WERI-Rb-1 (cell line): ENCODE data around the gene CABP4.

ENCODE experiments used
- DNase-seq: peaks from one replicate; pipeline ENCODE4 v3.0.0-alpha.2; 2020
- H3K27ac ChIP-seq: fragments of 250-450 bp; sonication (Bioruptor Pico); 2 replicates; pipeline ENCODE4 v1.5.1; 2020; ENCODE audit warnings: mild to moderate bottlenecking, moderate library complexity
- H3K27me3 ChIP-seq: fragments of 250-450 bp; sonication (Bioruptor Pico); 2 replicates; pipeline ENCODE4 v1.5.1; 2021; ENCODE audit warnings: mild to moderate bottlenecking, low read depth, moderate library complexity; ENCODE audit not compliant: insufficient read depth, severe bottlenecking
- H3K36me3 ChIP-seq: fragments of 250-450 bp; sonication (Bioruptor Pico); 2 replicates; pipeline ENCODE4 v1.5.1; 2020; ENCODE audit warnings: mild to moderate bottlenecking, moderate library complexity
- H3K4me3 ChIP-seq: 2 replicates; pipeline ENCODE4 v1.5.1; 2011; ENCODE audit warnings: low read depth, mild to moderate bottlenecking, control low read depth, low read length
- H3K9me3 ChIP-seq: fragments of 250-450 bp; sonication (Bioruptor Pico); 2 replicates; pipeline ENCODE4 v1.5.1; 2021; ENCODE audit warnings: mild to moderate bottlenecking, moderate library complexity; ENCODE audit not compliant: severe bottlenecking
- TF ChIP-seq, protein P1 (sequence below): IDR thresholded peaks from 2 replicates; pipeline ENCODE4 v1.5.1; 2011; ENCODE audit warnings: low read depth, mild to moderate bottlenecking, control low read depth, inconsistent platforms, low read length

The CABP4 gene

DNA sequence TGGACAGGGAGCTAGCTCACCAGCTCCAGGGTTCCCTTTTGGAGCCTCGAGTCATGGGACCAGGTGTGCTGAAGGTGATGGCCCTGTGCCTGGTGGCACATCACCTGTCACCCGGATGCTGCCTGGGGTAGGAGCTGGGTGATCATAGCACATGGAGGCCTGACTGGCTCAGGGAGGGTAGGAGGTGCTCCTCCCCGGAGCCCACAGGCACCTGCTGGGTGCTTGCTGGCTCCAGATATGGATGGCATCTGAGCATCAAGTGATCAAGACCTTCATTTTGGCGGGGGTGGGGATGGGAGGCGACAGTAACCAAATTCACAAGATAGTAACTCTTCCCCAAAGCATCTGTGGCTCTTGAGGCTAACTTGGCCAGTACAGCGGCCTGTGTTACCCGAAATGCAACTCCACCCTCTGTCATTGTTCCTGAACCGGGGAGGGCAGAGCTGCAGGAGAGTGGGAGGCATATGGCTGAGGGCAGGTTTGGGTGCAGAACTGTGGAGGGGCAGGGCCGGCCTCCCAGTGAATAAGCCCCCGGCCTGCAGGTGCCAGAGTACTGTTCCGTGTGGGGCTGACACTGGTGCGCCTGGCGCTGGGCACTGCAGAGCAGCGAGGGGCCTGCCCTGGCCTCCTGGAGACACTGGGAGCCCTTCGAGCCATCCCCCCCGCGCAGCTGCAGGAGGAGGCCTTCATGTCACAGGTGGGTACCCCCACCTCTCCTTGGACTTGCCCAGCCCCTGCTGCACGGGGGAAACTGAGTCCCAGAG is 46.5 kb upstream of the CABP4 start:
- Histone ChIP-seq H3K36me3 (no peaks in the 10 kb centered on the region), H3K4me3 (no peak overlapping the region), H3K27me3 (no peaks in the 10 kb centered on the region), H3K27ac (no peak overlapping the region), H3K9me3 (no peaks in the 10 kb centered on the region)
- no peak for DNase-seq
- TF ChIP-seq, protein P1, sequence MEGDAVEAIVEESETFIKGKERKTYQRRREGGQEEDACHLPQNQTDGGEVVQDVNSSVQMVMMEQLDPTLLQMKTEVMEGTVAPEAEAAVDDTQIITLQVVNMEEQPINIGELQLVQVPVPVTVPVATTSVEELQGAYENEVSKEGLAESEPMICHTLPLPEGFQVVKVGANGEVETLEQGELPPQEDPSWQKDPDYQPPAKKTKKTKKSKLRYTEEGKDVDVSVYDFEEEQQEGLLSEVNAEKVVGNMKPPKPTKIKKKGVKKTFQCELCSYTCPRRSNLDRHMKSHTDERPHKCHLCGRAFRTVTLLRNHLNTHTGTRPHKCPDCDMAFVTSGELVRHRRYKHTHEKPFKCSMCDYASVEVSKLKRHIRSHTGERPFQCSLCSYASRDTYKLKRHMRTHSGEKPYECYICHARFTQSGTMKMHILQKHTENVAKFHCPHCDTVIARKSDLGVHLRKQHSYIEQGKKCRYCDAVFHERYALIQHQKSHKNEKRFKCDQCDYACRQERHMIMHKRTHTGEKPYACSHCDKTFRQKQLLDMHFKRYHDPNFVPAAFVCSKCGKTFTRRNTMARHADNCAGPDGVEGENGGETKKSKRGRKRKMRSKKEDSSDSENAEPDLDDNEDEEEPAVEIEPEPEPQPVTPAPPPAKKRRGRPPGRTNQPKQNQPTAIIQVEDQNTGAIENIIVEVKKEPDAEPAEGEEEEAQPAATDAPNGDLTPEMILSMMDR, result no peak

DNA sequence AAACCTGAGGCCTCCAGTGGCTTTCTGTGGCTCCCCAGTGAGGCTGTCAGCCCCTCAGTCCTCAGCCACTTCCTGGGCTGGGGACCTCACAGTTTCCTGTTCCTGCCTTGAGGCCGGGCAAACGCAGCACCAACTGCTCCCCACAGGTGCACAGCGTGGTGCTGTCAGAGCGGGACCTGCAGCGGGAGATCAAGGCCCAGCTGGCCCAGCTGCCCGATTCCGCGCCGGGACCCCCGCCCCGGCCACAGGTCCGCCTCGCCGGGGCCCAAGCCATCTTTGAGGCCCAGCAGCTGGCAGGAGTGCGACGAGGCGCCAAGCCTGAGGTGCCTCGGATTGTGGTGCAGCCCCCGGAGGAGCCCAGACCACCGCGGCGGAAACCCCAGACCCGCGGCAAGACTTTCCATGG is 45.9 kb upstream of the CABP4 start:
- no peaks in the 10 kb centered on the region for H3K27me3 ChIP-seq
- no peak overlapping the region for H3K4me3 ChIP-seq
- no peak overlapping the region for H3K27ac ChIP-seq
- no peaks in the 10 kb centered on the region for H3K36me3 ChIP-seq
- no peaks in the 10 kb centered on the region for H3K9me3 ChIP-seq
- DNase-seq, result peak; percentile 4
- TF ChIP-seq, protein P1, result no peak

DNA sequence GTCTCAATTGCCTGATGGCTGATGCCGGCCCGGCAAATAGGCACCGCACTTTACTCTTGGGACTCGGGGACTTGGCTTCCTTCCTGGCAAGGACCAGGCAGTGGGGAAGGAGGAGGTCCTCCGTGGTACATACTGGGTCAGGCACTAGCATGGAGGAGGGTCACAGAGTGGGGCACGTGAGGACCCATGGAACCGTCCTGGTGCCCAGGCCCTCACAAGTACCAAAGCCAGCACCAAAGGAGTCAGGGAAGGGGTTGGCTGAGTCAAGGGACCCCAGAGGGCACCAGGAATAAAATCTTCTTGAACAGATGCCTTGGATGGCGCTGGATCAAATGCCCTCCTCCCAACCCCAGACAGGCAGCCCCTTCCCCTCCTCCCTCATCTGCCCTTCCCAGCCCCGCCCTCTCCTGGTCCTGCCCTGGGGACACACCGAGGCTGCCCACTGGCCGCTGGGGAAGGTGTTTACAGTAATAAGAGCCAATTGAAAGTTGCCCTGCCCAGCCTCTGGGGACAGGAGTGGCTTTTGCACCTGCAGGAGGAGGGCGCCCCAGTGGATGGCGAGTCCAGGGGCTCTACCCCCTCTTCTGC is 45.3 kb upstream of the CABP4 start:
- H3K9me3 ChIP-seq, result no peaks in the 10 kb centered on the region
- TF ChIP-seq, protein P1, result no peak
- H3K4me3 ChIP-seq, result no peak overlapping the region
- H3K27ac ChIP-seq, result no peak overlapping the region
- DNase-seq, result peak; percentile 43
- H3K27me3 ChIP-seq, result no peaks in the 10 kb centered on the region
- no peaks in the 10 kb centered on the region for H3K36me3 ChIP-seq

DNA sequence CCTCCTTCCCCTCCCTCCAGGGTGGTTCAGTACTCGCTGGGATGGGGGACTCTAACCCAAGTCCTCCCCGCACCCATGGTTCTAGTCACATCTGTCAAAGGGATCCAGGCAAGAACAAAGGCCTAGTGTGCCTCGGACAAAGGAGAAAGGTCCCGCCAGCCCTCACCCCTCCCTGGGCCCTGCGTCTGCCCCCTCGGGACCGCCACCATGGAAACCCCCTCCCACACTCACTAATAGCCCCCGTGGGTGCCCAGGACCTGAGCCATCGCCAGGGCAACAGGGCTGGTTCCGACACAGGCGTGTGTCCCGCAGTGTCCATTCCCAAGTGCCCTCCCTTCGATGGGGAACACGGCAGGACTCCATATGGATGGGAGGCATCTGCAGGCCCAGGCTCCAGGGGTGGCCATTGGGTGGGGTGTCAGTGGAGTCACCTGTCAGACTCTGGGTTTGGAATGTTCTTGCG is 44.8 kb upstream of the CABP4 start:
- DNase-seq, result no peak
- Histone ChIP-seq H3K4me3 (no peak overlapping the region), H3K36me3 (no peaks in the 10 kb centered on the region), H3K9me3 (no peaks in the 10 kb centered on the region), H3K27ac (no peak overlapping the region), H3K27me3 (no peaks in the 10 kb centered on the region)
- TF ChIP-seq, protein P1, result no peak

DNA sequence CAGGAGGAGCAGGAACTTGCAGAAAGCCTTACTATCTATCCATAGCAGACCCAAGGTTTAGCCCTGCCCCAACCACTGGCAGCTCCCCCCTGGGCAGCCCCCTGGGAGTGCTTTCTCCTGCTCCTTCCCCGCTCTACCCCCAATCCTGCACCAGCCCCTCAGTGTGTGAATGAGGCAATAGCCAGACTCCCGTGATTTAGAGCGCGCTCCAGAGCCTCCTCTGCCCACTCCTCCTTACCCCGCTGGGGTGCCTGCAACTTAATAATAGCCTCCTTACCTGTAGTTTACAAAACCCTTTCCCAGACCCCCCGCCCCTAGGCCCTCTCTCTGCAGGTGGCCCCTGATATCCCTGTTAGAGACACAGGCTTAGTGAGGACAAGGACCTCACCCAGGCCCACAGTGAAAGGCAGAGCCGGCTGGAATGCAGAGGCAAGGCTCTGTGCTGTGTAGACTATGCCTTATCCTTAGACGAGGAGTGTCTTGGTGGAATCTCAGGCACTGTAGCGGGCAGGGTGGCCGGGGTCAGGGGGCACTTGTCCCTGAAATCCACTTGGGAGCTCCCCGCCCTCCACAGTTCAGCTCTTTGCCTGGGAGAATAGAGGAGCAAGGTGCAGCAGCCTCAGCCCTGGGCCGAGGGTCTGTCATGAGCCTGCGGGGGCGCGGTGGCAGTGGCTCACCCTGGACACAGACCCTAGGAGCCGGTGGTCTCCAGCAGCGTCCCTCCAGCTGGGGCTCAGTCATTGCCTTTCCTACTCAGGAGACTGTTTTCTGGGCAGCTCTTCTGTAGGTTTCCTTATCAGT is 44.0 kb upstream of the CABP4 start:
- Histone ChIP-seq H3K36me3 (no peaks in the 10 kb centered on the region), H3K27ac (no peak overlapping the region), H3K27me3 (no peaks in the 10 kb centered on the region), H3K4me3 (no peak overlapping the region), H3K9me3 (no peaks in the 10 kb centered on the region)
- TF ChIP-seq, protein P1, result no peak
- DNase-seq, result no peak
